ENCODE data around the gene ASB6. TPM values are rescaled to one million over a fixed set of nuclear protein-coding genes. Genes with fewer than 3 reads are reported as not detected.

Gene ASB6
- total RNA-seq, 6 experiments from 2014 or later: 4.5 to 9.5 (median 5.4) TPM

- Histone ChIP-seq H3K9me3 (no peaks in the 10 kb centered on the region), H3K27ac (peak overlapping the region; percentile 6 to 94 (median 72)), H3K4me1 (peaks cover 0 to 30% (median 10%) of the 10 kb centered on the region in 4 donors), H3K36me3 (no peaks in the 10 kb centered on the region), H3K4me3 (no peak overlapping the region), H3K27me3 (no peaks in the 10 kb centered on the region)
- TF ChIP-seq POLR2A (IDR thresholded peaks at IDR 0.05): no peak
- no peak for TF ChIP-seq CTCF (IDR thresholded peaks at IDR 0.05)
- intact Hi-C loops (cut with DNase I): loop anchor here (10.0 kb wide), 2 partner anchors 104 to 434 kb away; partner anchors contain the start of gene IER5L (in 1 of the 2)
- DNase-seq (peak in 1 of 3 donors; percentile 57), ATAC-seq (peak in 2 of 4 donors; percentile 12 to 13)
- WGBS (ENCODE audit: insufficient coverage, low coverage, low lambda C conversion rate, missing lambda C conversion rate): 26% methylated on average over 4 of the region's 27 CpGs
These were observed 33.1 kb downstream of the ASB6 start for GRCh38 chr9:129608561-129609481.

GRCh38 chr9:129607027-129607387 is 34.9 kb downstream of the ASB6 start:
- Histone ChIP-seq H3K4me3 (no peak overlapping the region), H3K27ac (peak overlapping the region; percentile 66 to 99 (median 93)), H3K9me3 (no peaks in the 10 kb centered on the region), H3K36me3 (no peaks in the 10 kb centered on the region), H3K4me1 (peaks cover 0 to 30% (median 10%) of the 10 kb centered on the region in 4 donors), H3K27me3 (no peaks in the 10 kb centered on the region)
- WGBS (ENCODE audit: insufficient coverage, low coverage, low lambda C conversion rate, missing lambda C conversion rate): 16% methylated on average over 2 of the region's 6 CpGs
- DNase-seq: no peak
- no peak for ATAC-seq
- TF ChIP-seq POLR2A (IDR thresholded peaks at IDR 0.05) (no peak), CTCF (IDR thresholded peaks at IDR 0.05) (no peak)
- intact Hi-C loops (cut with DNase I): loop anchor here (10.0 kb wide), 2 partner anchors 102 to 432 kb away; partner anchors contain the start of gene IER5L (in 1 of the 2)

GRCh38 chr9:129606161-129607026 is 35.6 kb downstream of the ASB6 start:
- Histone ChIP-seq H3K4me3 (no peak overlapping the region), H3K36me3 (no peaks in the 10 kb centered on the region), H3K27ac (peak overlapping the region; percentile 66 to 99 (median 93)), H3K4me1 (peaks cover 0 to 30% (median 10%) of the 10 kb centered on the region in 4 donors), H3K9me3 (no peaks in the 10 kb centered on the region), H3K27me3 (no peaks in the 10 kb centered on the region)
- DNase-seq (peak; percentile 69 to 82 (median 77)), ATAC-seq (peak; percentile 45 to 53 (median 49))
- 18% methylated on average over 8 of the region's 15 CpGs for WGBS (ENCODE audit: insufficient coverage, low coverage, low lambda C conversion rate, missing lambda C conversion rate)
- intact Hi-C loops (cut with DNase I): loop anchor here (10.0 kb wide), 2 partner anchors 102 to 432 kb away; partner anchors contain the start of gene IER5L (in 1 of the 2)
- no peak for TF ChIP-seq CTCF (IDR thresholded peaks at IDR 0.05)
- peak; percentile 58 for TF ChIP-seq POLR2A (IDR thresholded peaks at IDR 0.05)

- H3K27me3 ChIP-seq: no peaks in the 10 kb centered on the region
- no peaks in the 10 kb centered on the region for H3K36me3 ChIP-seq
- no peaks in the 10 kb centered on the region for H3K9me3 ChIP-seq
- H3K4me3 ChIP-seq: no peak overlapping the region
- peaks cover 0 to 23% (median 7%) of the 10 kb centered on the region in 4 donors for H3K4me1 ChIP-seq
- 66% methylated on average over 7 of the region's 8 CpGs for WGBS (ENCODE audit: insufficient coverage, low coverage, low lambda C conversion rate, missing lambda C conversion rate)
- no peak for TF ChIP-seq CTCF (IDR thresholded peaks at IDR 0.05)
- TF ChIP-seq POLR2A (IDR thresholded peaks at IDR 0.05): no peak
- ATAC-seq: no peak
- intact Hi-C loops (cut with DNase I): loop anchor here (10.0 kb wide), 2 partner anchors 100 to 430 kb away; partner anchors contain the start of gene IER5L (in 1 of the 2)
- no peak overlapping the region for H3K27ac ChIP-seq
- no peak for DNase-seq
These were observed 37.2 kb downstream of the ASB6 start for GRCh38 chr9:129604766-129605163.

Measured in right lobe of liver (tissue), 6 donors.